Measurements from ENCODE around the gene SCFD2. TPM values are rescaled to one million over a fixed set of nuclear protein-coding genes. Genes with fewer than 3 reads are reported as not detected.
"Not testable (repeated sequence)": the region's sequence is repeated elsewhere in the genome, so short reads cannot be mapped to it uniquely, and the experiment has no call there.

Gene SCFD2
- total RNA-seq (10 to 100 TPM in 3 of 6 donors, 1 to 10 TPM in 3; 6.1 to 13.5 (median 10.1) TPM), polyA plus RNA-seq (1 to 10 TPM; 4.0 to 4.6 TPM)

GRCh38 chr4:53365486-53366300, at the start of gene SCFD2:
TSS of gene SCFD2 (minus strand) at chr4:53366061.
- H3K27me3 ChIP-seq, result peaks cover 0 to 7% (median 0%) of the 10 kb centered on the region in 4 donors
- no peaks in the 10 kb centered on the region for H3K9me3 ChIP-seq
- H3K4me1 ChIP-seq, result peaks cover 3 to 38% (median 6%) of the 10 kb centered on the region in 3 donors
- intact Hi-C loops (cut with DNase I), result no loop called here
- DNase-seq, result peak; percentile 95 to 98 (median 96)
- 0 to 1% methylated on average over 51 of the region's 51 CpGs for WGBS, 2 donors
- no peak for FAIRE-seq
- H3K27ac ChIP-seq, result peak within 1 kb of the TSS in 3 of 4 donors; percentile 23 to 60 (median 34)
- peak within 1 kb of the TSS; percentile 74 to 99 (median 82) for H3K4me3 ChIP-seq
- peak; percentile 100 for ATAC-seq
- H3K36me3 ChIP-seq, result no peaks in the 10 kb centered on the region
- TF ChIP-seq CTCF (IDR thresholded peaks at IDR 0.05), result no peak

GRCh38 chr4:53409479-53409878, 43.6 kb upstream of the SCFD2 start:
- H3K4me3 ChIP-seq; H3K27ac ChIP-seq; intact Hi-C loops (cut with DNase I); FAIRE-seq; H3K9me3 ChIP-seq; H3K36me3 ChIP-seq; ATAC-seq; H3K27me3 ChIP-seq; DNase-seq; H3K4me1 ChIP-seq: not testable (repeated sequence)
- 97 to 98% methylated on average over 11 of the region's 11 CpGs for WGBS, 2 donors

GRCh38 chr4:53380221-53380620, 14.4 kb upstream of the SCFD2 start:
- TF ChIP-seq CTCF (IDR thresholded peaks at IDR 0.05), result no peak
- Histone ChIP-seq H3K4me1 (peaks cover 8 to 15% (median 15%) of the 10 kb centered on the region in 3 donors), H3K9me3 (no peaks in the 10 kb centered on the region), H3K27me3 (no peaks in the 10 kb centered on the region), H3K27ac (no peak overlapping the region), H3K36me3 (peaks cover 0 to 19% (median 0%) of the 10 kb centered on the region in 3 donors), H3K4me3 (no peak overlapping the region)
- FAIRE-seq (no peak), DNase-seq (no peak), ATAC-seq (no peak)
- intact Hi-C loops (cut with DNase I), result no loop called here
- WGBS, 2 donors, result 92 to 93% methylated on average over 4 of the region's 4 CpGs

GRCh38 chr4:53378171-53378482, 12.3 kb upstream of the SCFD2 start:
- 1% methylated on average over 10 of the region's 10 CpGs for WGBS, 2 donors
- H3K4me3 ChIP-seq, result peak overlapping the region; percentile 63 to 96 (median 90)
- FAIRE-seq, result no peak
- peaks cover 0 to 4% (median 0%) of the 10 kb centered on the region in 3 donors for H3K36me3 ChIP-seq
- no peaks in the 10 kb centered on the region for H3K27me3 ChIP-seq
- H3K4me1 ChIP-seq, result peaks cover 8 to 15% (median 15%) of the 10 kb centered on the region in 3 donors
- DNase-seq, result no peak
- peak overlapping the region; percentile 71 to 85 (median 76) for H3K27ac ChIP-seq
- no peaks in the 10 kb centered on the region for H3K9me3 ChIP-seq
- intact Hi-C loops (cut with DNase I), result no loop called here
- no peak for ATAC-seq
- TF ChIP-seq CTCF (IDR thresholded peaks at IDR 0.05), result no peak

GRCh38 chr4:53377319-53378170, 11.7 kb upstream of the SCFD2 start, which contains the start of gene FIP1L1:
TSS of gene FIP1L1 (plus strand) at chr4:53377641. CDS start at chr4:53377839, 198 bp downstream.
- Histone ChIP-seq H3K27ac (peak within 1 kb of the TSS; percentile 71 to 85 (median 76)), H3K4me3 (peak within 1 kb of the TSS; percentile 63 to 96 (median 90)), H3K27me3 (no peaks in the 10 kb centered on the region), H3K4me1 (peaks cover 8 to 15% (median 15%) of the 10 kb centered on the region in 3 donors), H3K9me3 (no peaks in the 10 kb centered on the region), H3K36me3 (no peaks in the 10 kb centered on the region)
- peak; percentile 13 for FAIRE-seq
- ATAC-seq, result peak; percentile 98 to 100 (median 100)
- intact Hi-C loops (cut with DNase I), result no loop called here
- TF ChIP-seq CTCF (IDR thresholded peaks at IDR 0.05), result no peak
- 0% methylated on average over 70 to 85 of the region's 85 CpGs for WGBS, 2 donors
- peak; percentile 92 to 100 (median 98) for DNase-seq
